ENCODE measurements around the gene PPBP.

The PPBP gene

GRCh38 chr4:73988061-73988460 lies at the start of gene PPBP:
TSS of gene PPBP (minus strand) at chr4:73988190. CDS start at chr4:73988103, 87 bp downstream.
- no peak for DNase-seq

GRCh38 chr4:74037076-74037955 lies 49.3 kb upstream of the PPBP start:
- no peak for DNase-seq

- DNase-seq: no peak
These were observed 45.7 kb upstream of the PPBP start for GRCh38 chr4:74033739-74034138.

- no peak for DNase-seq
These were observed 44.1 kb upstream of the PPBP start for GRCh38 chr4:74032064-74032463.

GRCh38 chr4:74031576-74031975 lies 43.6 kb upstream of the PPBP start:
- DNase-seq: no peak

GRCh38 chr4:74030285-74030684 lies 42.3 kb upstream of the PPBP start:
- no peak for DNase-seq

- DNase-seq: no peak
These were observed 40.5 kb upstream of the PPBP start for GRCh38 chr4:74028504-74028903.

GRCh38 chr4:74023709-74024108 lies 35.7 kb upstream of the PPBP start:
- DNase-seq: no peak

- DNase-seq: no peak
These were observed 33.6 kb upstream of the PPBP start for GRCh38 chr4:74021601-74022000.

GRCh38 chr4:74018771-74019170 lies 30.8 kb upstream of the PPBP start:
- no peak for DNase-seq

- no peak for DNase-seq
These were observed 30.1 kb upstream of the PPBP start for GRCh38 chr4:74018116-74018515.

GRCh38 chr4:74016068-74016467 lies 28.1 kb upstream of the PPBP start:
- DNase-seq: no peak

GRCh38 chr4:74015126-74015780 lies 27.3 kb upstream of the PPBP start:
- no peak for DNase-seq

- DNase-seq: no peak
These were observed 26.3 kb upstream of the PPBP start for GRCh38 chr4:74014332-74014731.

GRCh38 chr4:74013264-74013663 lies 25.3 kb upstream of the PPBP start:
- DNase-seq: no peak

GRCh38 chr4:74012130-74012529 lies 24.1 kb upstream of the PPBP start:
- no peak for DNase-seq

- no peak for DNase-seq
These were observed 21.3 kb upstream of the PPBP start for GRCh38 chr4:74009307-74009706.

- DNase-seq: no peak
These were observed 18.1 kb upstream of the PPBP start for GRCh38 chr4:74006009-74006476.

- DNase-seq: no peak
These were observed 17.5 kb upstream of the PPBP start for GRCh38 chr4:74005528-74005927.

- no peak for DNase-seq
These were observed 16.7 kb upstream of the PPBP start for GRCh38 chr4:74004668-74005067.

GRCh38 chr4:74000301-74000700 lies 12.3 kb upstream of the PPBP start:
- DNase-seq: no peak

GRCh38 chr4:73998040-73999011 lies 10.3 kb upstream of the PPBP start, which contains the start of gene CXCL5:
TSS of gene CXCL5 (minus strand) at chr4:73998677. CDS start at chr4:73998581, 96 bp downstream.
- no peak for DNase-seq

GRCh38 chr4:73992050-73992449 lies 4.1 kb upstream of the PPBP start:
- DNase-seq: no peak

All from NCI-H774 (cell line).